ENCODE results near the gene PNMA8B. TPM values are rescaled to one million over a fixed set of nuclear protein-coding genes. Genes with fewer than 3 reads are reported as not detected.
A peak's percentile ranks its signal among the peaks of the same experiment; 100 is the strongest.

The PNMA8B gene
- total RNA-seq, 5 donors from 2014 or later (not counting 1 experiment from before 2014, with no cell fraction given): 0.20 to 1.1 (median 0.44) TPM

- H3K27me3 Mint-ChIP-seq: peaks cover 32 to 48% of the 10 kb centered on the region in 2 donors
- H3K4me1 Mint-ChIP-seq: peaks cover 22 to 24% (median 23%) of the 10 kb centered on the region in 3 donors
- no peak for ATAC-seq (replicated peaks in 1 of 4)
- Histone ChIP-seq H3K4me3 (ENCODE audit: control insufficient read depth in 1 of 2, extremely low read depth in 1 of 2, low read length in 1 of 2) (no peak overlapping the region), H3K4me1 (ENCODE audit: control insufficient read depth in 1 of 2, extremely low read depth in 1 of 2, insufficient read depth in 2 of 2, low read length in 2 of 2) (peaks cover 5 to 40% of the 10 kb centered on the region in 2 experiments), H3K36me3 (ENCODE audit: control insufficient read depth in 2 of 2, extremely low read depth in 1 of 2, insufficient read depth in 1 of 2, low read length in 1 of 2) (no peaks in the 10 kb centered on the region), H3K27me3 (replicated peaks in 1 of 2; ENCODE audit: control insufficient read depth in 2 of 2, extremely low read depth in 1 of 2, insufficient read depth in 2 of 2, low read length in 1 of 2) (peaks cover 6 to 70% of the 10 kb centered on the region in 2 experiments), H3K9me3 (no peaks in the 10 kb centered on the region), H3K27ac (ENCODE audit: low read length) (no peak overlapping the region)
- no peaks in the 10 kb centered on the region for H3K9me3 Mint-ChIP-seq
- ChIA-PET CTCF (no interaction called here), POLR2A (no interaction called here)
- H3K36me3 Mint-ChIP-seq: no peaks in the 10 kb centered on the region
- H3K4me3 Mint-ChIP-seq: peak overlapping the region; percentile 64 to 86 (median 79)
- 18% methylated on average over 49 of the region's 49 CpGs for WGBS (ENCODE audit: insufficient coverage)
- H3K27ac Mint-ChIP-seq: peak overlapping the region in 1 of 2 donors; percentile 31
- no peak for DNase-seq
Observed at GRCh38 chr19:46494941-46495785, 504 bp downstream of the PNMA8B start.

GRCh38 chr19:46494146-46494940, 1.3 kb downstream of the PNMA8B start:
- no peaks in the 10 kb centered on the region for H3K36me3 Mint-ChIP-seq
- peak overlapping the region; percentile 64 to 86 (median 79) for H3K4me3 Mint-ChIP-seq
- ChIA-PET POLR2A (no interaction called here), CTCF (no interaction called here)
- Histone ChIP-seq H3K4me3 (ENCODE audit: control insufficient read depth in 1 of 2, extremely low read depth in 1 of 2, low read length in 1 of 2) (peak overlapping the region; percentile 28 to 72), H3K27me3 (replicated peaks in 1 of 2; ENCODE audit: control insufficient read depth in 2 of 2, extremely low read depth in 1 of 2, insufficient read depth in 2 of 2, low read length in 1 of 2) (peaks cover 6 to 75% of the 10 kb centered on the region in 2 experiments), H3K4me1 (ENCODE audit: control insufficient read depth in 1 of 2, extremely low read depth in 1 of 2, insufficient read depth in 2 of 2, low read length in 2 of 2) (peaks cover 5 to 49% of the 10 kb centered on the region in 2 experiments), H3K9me3 (no peaks in the 10 kb centered on the region), H3K36me3 (ENCODE audit: control insufficient read depth in 2 of 2, extremely low read depth in 1 of 2, insufficient read depth in 1 of 2, low read length in 1 of 2) (no peaks in the 10 kb centered on the region), H3K27ac (ENCODE audit: low read length) (no peak overlapping the region)
- no peaks in the 10 kb centered on the region for H3K9me3 Mint-ChIP-seq
- peaks cover 34 to 55% of the 10 kb centered on the region in 2 donors for H3K27me3 Mint-ChIP-seq
- no peak for ATAC-seq (replicated peaks in 1 of 4)
- H3K27ac Mint-ChIP-seq: peak overlapping the region; percentile 39 to 61
- DNase-seq: peak in 1 of 35 experiments; percentile 14
- 17% methylated on average over 67 of the region's 67 CpGs for WGBS (ENCODE audit: insufficient coverage)
- H3K4me1 Mint-ChIP-seq: peaks cover 27 to 29% (median 28%) of the 10 kb centered on the region in 3 donors

DNA sequence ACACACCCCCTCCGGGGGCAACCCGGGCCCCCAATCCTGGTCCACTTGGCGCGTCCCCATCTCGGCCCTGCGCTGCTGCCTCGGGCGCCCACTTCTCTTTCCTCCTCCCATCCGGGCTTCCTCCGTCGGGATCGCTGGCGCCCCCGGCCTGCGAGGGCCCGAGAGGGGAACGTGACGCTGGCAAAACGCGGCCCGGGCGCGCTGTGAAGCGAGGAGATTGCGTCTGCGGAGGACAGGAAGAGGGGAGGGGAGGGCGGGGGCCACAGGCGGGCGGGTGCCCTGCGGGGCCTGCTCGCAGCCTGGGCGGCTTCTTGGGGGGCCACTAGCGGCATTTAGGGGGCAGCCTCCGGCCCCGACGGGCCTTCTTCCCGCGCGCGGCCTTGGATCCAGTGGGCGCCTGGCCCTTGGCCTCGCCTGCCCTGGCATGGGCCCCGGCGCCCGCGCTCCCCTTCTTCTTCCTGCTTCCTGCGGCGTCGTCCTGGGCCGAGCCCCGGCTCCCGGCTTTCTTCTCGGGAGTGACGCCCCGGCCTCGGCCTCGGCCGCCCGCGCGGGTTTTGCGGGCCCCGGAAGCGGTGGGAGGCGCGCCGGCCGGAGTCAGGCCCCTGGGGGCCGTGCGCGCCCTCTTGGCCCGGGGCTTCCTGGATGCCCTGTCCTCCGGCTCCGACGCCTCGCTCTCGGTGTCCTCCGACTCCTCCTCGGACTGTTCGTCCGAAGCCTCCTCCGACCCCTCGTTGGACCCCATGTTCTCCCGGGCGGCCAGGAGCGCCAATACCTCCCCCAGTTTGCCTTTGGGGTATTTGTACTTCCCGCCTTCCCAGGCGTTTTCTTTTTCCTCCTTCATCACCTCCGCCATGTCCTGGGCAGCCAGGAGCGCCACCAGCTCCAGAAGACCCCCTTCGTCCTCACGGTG, 2.2 kb downstream of the PNMA8B start:
- WGBS (ENCODE audit: insufficient coverage): under 1% methylated on average over 70 of the region's 92 CpGs
- DNase-seq (peak in 25 of 35 experiments; percentile 8 to 58 (median 33)), ATAC-seq (replicated peaks in 1 of 4) (peak; percentile 56 to 71 (median 64))
- peaks cover 42 to 63% of the 10 kb centered on the region in 2 donors for H3K27me3 Mint-ChIP-seq
- Histone ChIP-seq H3K36me3 (ENCODE audit: control insufficient read depth in 2 of 2, extremely low read depth in 1 of 2, insufficient read depth in 1 of 2, low read length in 1 of 2) (no peaks in the 10 kb centered on the region), H3K4me3 (ENCODE audit: control insufficient read depth in 1 of 2, extremely low read depth in 1 of 2, low read length in 1 of 2) (peak overlapping the region; percentile 28 to 72), H3K27ac (ENCODE audit: low read length) (no peak overlapping the region), H3K27me3 (replicated peaks in 1 of 2; ENCODE audit: control insufficient read depth in 2 of 2, extremely low read depth in 1 of 2, insufficient read depth in 2 of 2, low read length in 1 of 2) (peaks cover 6 to 82% of the 10 kb centered on the region in 2 experiments), H3K9me3 (no peaks in the 10 kb centered on the region), H3K4me1 (ENCODE audit: control insufficient read depth in 1 of 2, extremely low read depth in 1 of 2, insufficient read depth in 2 of 2, low read length in 2 of 2) (peaks cover 5 to 53% of the 10 kb centered on the region in 2 experiments)
- H3K4me1 Mint-ChIP-seq: peaks cover 29 to 36% (median 35%) of the 10 kb centered on the region in 3 donors
- H3K9me3 Mint-ChIP-seq: no peaks in the 10 kb centered on the region
- POLR2A ChIA-PET: no interaction called here
- H3K4me3 Mint-ChIP-seq: peak overlapping the region; percentile 64 to 86 (median 80)
- peak overlapping the region in 1 of 2 donors; percentile 28 for H3K27ac Mint-ChIP-seq
- CTCF ChIA-PET: interaction anchor here in 1 of 2 donors (0.7 kb wide), 1 partner anchor 1269 kb away, joined by 12 read pairs; no protein-coding TSS in a partner anchor
- no peaks in the 10 kb centered on the region for H3K36me3 Mint-ChIP-seq

DNA sequence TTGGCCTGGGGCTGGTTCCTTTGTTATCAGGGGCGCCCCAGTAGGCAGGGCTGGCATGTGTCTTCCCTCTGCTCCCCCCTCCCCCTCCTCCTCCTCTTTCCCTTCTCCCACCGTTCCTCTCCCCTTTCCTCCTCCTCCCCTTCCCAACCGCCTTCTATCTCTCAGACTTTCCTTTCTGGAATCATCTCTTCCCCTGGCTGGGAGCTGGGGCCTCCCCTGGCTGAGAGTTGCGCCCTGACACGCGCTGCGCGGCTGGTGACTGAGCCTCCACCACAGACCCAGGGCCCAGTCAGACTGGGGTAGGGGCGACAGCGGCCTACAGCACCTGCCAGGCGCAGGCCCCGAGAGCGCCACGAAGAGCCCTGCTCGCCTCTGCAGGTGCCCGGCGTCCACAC, 2.8 kb downstream of the PNMA8B start:
- H3K4me3 ChIP-seq (ENCODE audit: control insufficient read depth in 1 of 2, extremely low read depth in 1 of 2, low read length in 1 of 2): peak overlapping the region; percentile 28 to 36
- CTCF ChIA-PET: interaction anchor here in 1 of 2 donors (0.7 kb wide), 1 partner anchor 1270 kb away, joined by 12 read pairs; no protein-coding TSS in a partner anchor
- no peak overlapping the region for H3K27ac Mint-ChIP-seq
- POLR2A ChIA-PET: no interaction called here
- peaks cover 6 to 89% of the 10 kb centered on the region in 2 experiments for H3K27me3 ChIP-seq (replicated peaks in 1 of 2; ENCODE audit: control insufficient read depth in 2 of 2, extremely low read depth in 1 of 2, insufficient read depth in 2 of 2, low read length in 1 of 2)
- no peaks in the 10 kb centered on the region for H3K36me3 ChIP-seq (ENCODE audit: control insufficient read depth in 2 of 2, extremely low read depth in 1 of 2, insufficient read depth in 1 of 2, low read length in 1 of 2)
- no peaks in the 10 kb centered on the region for H3K9me3 Mint-ChIP-seq
- peak overlapping the region; percentile 60 to 86 (median 80) for H3K4me3 Mint-ChIP-seq
- H3K9me3 ChIP-seq: no peaks in the 10 kb centered on the region
- 13% methylated on average over 17 of the region's 17 CpGs for WGBS (ENCODE audit: insufficient coverage)
- peaks cover 5 to 59% of the 10 kb centered on the region in 2 experiments for H3K4me1 ChIP-seq (ENCODE audit: control insufficient read depth in 1 of 2, extremely low read depth in 1 of 2, insufficient read depth in 2 of 2, low read length in 2 of 2)
- H3K27me3 Mint-ChIP-seq: peaks cover 46 to 64% of the 10 kb centered on the region in 2 donors
- ATAC-seq (replicated peaks in 1 of 4) (peak in 3 of 4 experiments; percentile 21 to 33 (median 25)), DNase-seq (no peak)
- no peak overlapping the region for H3K27ac ChIP-seq (ENCODE audit: low read length)
- no peaks in the 10 kb centered on the region for H3K36me3 Mint-ChIP-seq
- peaks cover 33 to 41% (median 39%) of the 10 kb centered on the region in 3 donors for H3K4me1 Mint-ChIP-seq

- Mint-ChIP-seq H3K27me3 (peaks cover 50 to 70% of the 10 kb centered on the region in 2 donors), H3K4me1 (peaks cover 40 to 46% (median 44%) of the 10 kb centered on the region in 3 donors), H3K9me3 (no peaks in the 10 kb centered on the region), H3K36me3 (no peaks in the 10 kb centered on the region), H3K27ac (no peak overlapping the region), H3K4me3 (peak overlapping the region in 2 of 3 donors; percentile 69 to 86)
- ATAC-seq (replicated peaks in 1 of 4) (no peak), DNase-seq (no peak)
- no peak overlapping the region for H3K27ac ChIP-seq (ENCODE audit: low read length)
- peaks cover 6 to 94% of the 10 kb centered on the region in 2 experiments for H3K27me3 ChIP-seq (replicated peaks in 1 of 2; ENCODE audit: control insufficient read depth in 2 of 2, extremely low read depth in 1 of 2, insufficient read depth in 2 of 2, low read length in 1 of 2)
- peaks cover 5 to 66% of the 10 kb centered on the region in 2 experiments for H3K4me1 ChIP-seq (ENCODE audit: control insufficient read depth in 1 of 2, extremely low read depth in 1 of 2, insufficient read depth in 2 of 2, low read length in 2 of 2)
- POLR2A ChIA-PET: no interaction called here
- CTCF ChIA-PET: no interaction called here
- no peak overlapping the region for H3K4me3 ChIP-seq (ENCODE audit: control insufficient read depth in 1 of 2, extremely low read depth in 1 of 2, low read length in 1 of 2)
- no peaks in the 10 kb centered on the region for H3K36me3 ChIP-seq (ENCODE audit: control insufficient read depth in 2 of 2, extremely low read depth in 1 of 2, insufficient read depth in 1 of 2, low read length in 1 of 2)
- no peaks in the 10 kb centered on the region for H3K9me3 ChIP-seq
- 27% methylated on average over 5 of the region's 18 CpGs for WGBS (ENCODE audit: insufficient coverage)
Observed at GRCh38 chr19:46491975-46492682, 3.5 kb downstream of the PNMA8B start.
